Right lobe of liver (tissue), 6 donors: ENCODE results near the gene FRMD4A. TPM values are rescaled to one million over a fixed set of nuclear protein-coding genes. Genes with fewer than 3 reads are reported as not detected.

ENCODE experiments used
- ATAC-seq, 4 donors: fragments of 200-7000 bp; cut with Tn5 transposase; one replicate each; pipeline ENCODE4 v1.9.1; 2020; ENCODE audit warnings: mild to moderate bottlenecking in 4 of 4, moderate library complexity in 4 of 4
- DNase-seq, 3 donors: peaks; one replicate each; pipeline ENCODE4 v3.0.0-alpha.2; 2020
- H3K27ac ChIP-seq, 3 donors: fragments of 200-600 bp; one replicate each; pipeline ENCODE4 v1.8.0; 2022
- H3K27me3 ChIP-seq, 2 donors: fragments of 200-600 bp; one replicate each; pipeline ENCODE4 v1.8.0; 2022
- H3K36me3 ChIP-seq, 4 donors: fragments of 200-600 bp; sonication (generic) in 1 of 4; one replicate each; pipeline versions ENCODE4 v1.5.1 to v1.8.0; 2017 to 2022; ENCODE audit warnings: control low read depth in 1 of 4
- H3K4me1 ChIP-seq, 4 donors: fragments of 200-600 bp; sonication (generic) in 1 of 4; one replicate each; pipeline versions ENCODE4 v1.5.1 to v1.8.0; 2017 to 2022; ENCODE audit warnings: control low read depth in 1 of 4
- H3K4me3 ChIP-seq, 3 donors: fragments of 200-600 bp; one replicate each; pipeline ENCODE4 v1.8.0; 2022
- H3K9me3 ChIP-seq, 4 donors: fragments of 200-600 bp; sonication (generic) in 1 of 4; one replicate each; pipeline versions ENCODE4 v1.5.1 to v1.8.0; 2017 to 2022; ENCODE audit warnings: control low read depth in 1 of 4
- POLR2A ChIP-seq: fragments of 450-650 bp; IDR thresholded peaks from one replicate; pipeline ENCODE4 v1.6.1; 2017; ENCODE audit warnings: antibody characterized with exemption, mild to moderate bottlenecking
- WGBS: methylation state at CpG from one replicate; pipeline ENCODE4 v1.1.6; 2018; ENCODE audit warnings: low coverage, low lambda C conversion rate; ENCODE audit not compliant: insufficient coverage; ENCODE audit errors: missing lambda C conversion rate; 5-methylcytosine and 5-hydroxymethylcytosine counted together
- intact Hi-C, 2 donors: fragments of 100-400 bp; cut with DNase I; formaldehyde crosslinking; loops; one replicate each; pipeline versions ENCODE4 v1.11.2 to v1.14.1; 2022
- total RNA-seq, 6 experiments: library from RNA; depleted of rRNA in 2 of 6; stranded (reverse); fragments of >200 nt in 2 of 6; fragmentation: NEBNext Ultra II Directional in 3 of 6; extraction: Animal tissue kit (Norgen Biotek cat#: 25700) in 3 of 6; gene quantifications; one replicate each; pipeline versions ENCODE4 v1.1.0 to v1.2.4, GENCODE V29; 2016 to 2023
- TF ChIP-seq, protein P1 (sequence below), 4 donors: fragments of 200-600 bp in 3 of 4; fragments of 450-650 bp in 1 of 4; IDR thresholded peaks; one replicate each; pipeline versions ENCODE4 v1.5.1 to v1.8.0; 2016 to 2022; ENCODE audit warnings: antibody characterized with exemption in 4 of 4, mild to moderate bottlenecking in 2 of 4
- donor health status: DM: no; HTN: yes; CAD: no.
- donor health status: DM: no; HTN: no; CAD: no.
- donor health status: DM: no; HTN: no; CAD: no.
- donor health status: DM: no; HTN: yes; CAD: no.
- donor health status: DM: no; HTN: yes; CAD: no.

FRMD4A gene
- total RNA-seq, 6 experiments from 2014 or later: 8.4 to 22.8 (median 13.3) TPM

DNA sequence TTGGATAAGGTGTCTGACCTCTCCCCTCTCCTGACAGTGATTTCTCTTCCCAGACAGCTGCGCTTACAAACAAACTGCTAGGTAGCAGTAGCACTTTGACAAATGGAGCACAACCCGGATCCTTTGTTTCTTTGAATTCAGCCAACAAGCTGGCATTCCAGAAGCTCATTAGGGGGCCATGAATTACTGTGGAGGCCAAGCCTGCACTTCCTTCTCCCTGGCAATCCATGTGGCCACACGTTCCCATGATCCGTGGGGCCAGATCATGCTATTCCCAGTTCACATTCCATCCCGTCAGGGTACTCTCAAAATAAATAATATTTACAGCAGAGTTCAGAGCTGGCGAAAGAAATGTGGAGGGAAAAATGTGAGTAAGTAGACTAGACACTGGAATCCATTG, 571.6 kb downstream of the FRMD4A start:
- no peak for DNase-seq
- Histone ChIP-seq H3K36me3 (no peaks in the 10 kb centered on the region), H3K9me3 (no peaks in the 10 kb centered on the region), H3K27ac (no peak overlapping the region), H3K4me1 (peaks cover 0 to 11% (median 0%) of the 10 kb centered on the region in 4 donors), H3K4me3 (no peak overlapping the region), H3K27me3 (no peaks in the 10 kb centered on the region)
- intact Hi-C loops: no loop called here
- ATAC-seq: no peak
- no peak for TF ChIP-seq POLR2A
- TF ChIP-seq, protein P1, sequence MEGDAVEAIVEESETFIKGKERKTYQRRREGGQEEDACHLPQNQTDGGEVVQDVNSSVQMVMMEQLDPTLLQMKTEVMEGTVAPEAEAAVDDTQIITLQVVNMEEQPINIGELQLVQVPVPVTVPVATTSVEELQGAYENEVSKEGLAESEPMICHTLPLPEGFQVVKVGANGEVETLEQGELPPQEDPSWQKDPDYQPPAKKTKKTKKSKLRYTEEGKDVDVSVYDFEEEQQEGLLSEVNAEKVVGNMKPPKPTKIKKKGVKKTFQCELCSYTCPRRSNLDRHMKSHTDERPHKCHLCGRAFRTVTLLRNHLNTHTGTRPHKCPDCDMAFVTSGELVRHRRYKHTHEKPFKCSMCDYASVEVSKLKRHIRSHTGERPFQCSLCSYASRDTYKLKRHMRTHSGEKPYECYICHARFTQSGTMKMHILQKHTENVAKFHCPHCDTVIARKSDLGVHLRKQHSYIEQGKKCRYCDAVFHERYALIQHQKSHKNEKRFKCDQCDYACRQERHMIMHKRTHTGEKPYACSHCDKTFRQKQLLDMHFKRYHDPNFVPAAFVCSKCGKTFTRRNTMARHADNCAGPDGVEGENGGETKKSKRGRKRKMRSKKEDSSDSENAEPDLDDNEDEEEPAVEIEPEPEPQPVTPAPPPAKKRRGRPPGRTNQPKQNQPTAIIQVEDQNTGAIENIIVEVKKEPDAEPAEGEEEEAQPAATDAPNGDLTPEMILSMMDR (IDR thresholded peaks at IDR 0.05): no peak
- 83% methylated on average over 6 of the region's 6 CpGs for WGBS

DNA sequence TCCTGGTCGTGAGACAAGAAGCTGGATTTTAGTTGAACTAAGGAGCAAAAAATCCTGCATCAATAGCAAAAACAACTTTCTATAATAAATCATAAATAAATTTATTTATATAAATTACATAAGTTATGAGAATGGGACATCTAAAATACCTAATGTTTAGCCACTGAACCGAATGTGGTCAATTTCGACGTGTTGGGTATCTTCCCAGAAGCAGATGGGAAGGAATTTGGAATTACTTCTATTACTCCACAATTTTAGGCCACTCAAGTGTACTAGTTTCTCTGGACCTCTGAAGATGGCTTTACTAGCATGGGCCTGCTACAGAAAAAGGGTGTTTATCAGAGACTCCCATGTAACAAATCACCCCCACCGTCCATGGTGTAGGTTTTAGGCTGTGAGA, 572.0 kb downstream of the FRMD4A start:
- intact Hi-C loops: no loop called here
- H3K27ac ChIP-seq: no peak overlapping the region
- 67% methylated on average over 4 of the region's 5 CpGs for WGBS
- no peaks in the 10 kb centered on the region for H3K36me3 ChIP-seq
- H3K4me1 ChIP-seq: peaks cover 0 to 11% (median 0%) of the 10 kb centered on the region in 4 donors
- no peaks in the 10 kb centered on the region for H3K27me3 ChIP-seq
- H3K4me3 ChIP-seq: no peak overlapping the region
- no peaks in the 10 kb centered on the region for H3K9me3 ChIP-seq
- TF ChIP-seq, protein P1 (IDR thresholded peaks at IDR 0.05): no peak
- no peak for TF ChIP-seq POLR2A
- no peak for DNase-seq
- no peak for ATAC-seq

DNA sequence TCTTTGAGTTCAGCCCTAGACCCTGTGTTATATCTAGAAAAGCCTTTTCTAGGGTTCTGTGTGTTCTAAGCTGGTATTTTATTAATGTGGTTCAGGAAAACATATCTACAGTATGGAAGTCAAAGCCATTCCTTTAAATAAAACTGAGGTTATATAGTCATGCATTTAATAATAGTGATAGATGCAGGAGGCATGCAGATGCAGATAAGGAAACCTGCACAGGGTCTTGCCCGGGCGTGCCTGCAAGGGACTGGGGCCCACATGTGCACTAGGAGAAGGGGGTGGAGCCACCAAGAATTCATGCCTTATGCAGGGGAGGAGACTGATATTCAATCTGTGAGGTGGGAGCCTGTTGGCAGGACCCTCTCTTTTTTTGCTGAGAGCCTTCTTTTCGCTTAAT, 572.4 kb downstream of the FRMD4A start:
- ATAC-seq: no peak

DNA sequence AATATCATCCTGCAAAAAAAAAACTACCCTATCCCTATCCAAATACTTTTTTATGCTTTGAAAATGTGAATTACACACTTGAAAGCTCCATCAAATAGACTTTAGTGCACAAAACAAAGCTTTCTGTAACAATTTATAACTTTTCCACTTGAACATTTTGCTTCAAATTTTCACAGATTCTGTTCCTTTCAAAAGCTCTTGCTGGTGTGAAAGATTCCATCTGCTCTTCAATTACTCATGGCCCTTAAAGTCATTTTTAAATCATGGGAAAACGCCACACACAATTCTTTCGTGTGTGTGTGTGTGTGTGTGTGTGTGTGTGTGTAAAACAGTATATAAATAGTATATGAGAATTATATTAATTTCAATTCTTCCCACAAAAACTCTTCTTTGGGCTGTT, 576.4 kb downstream of the FRMD4A start:
- no peaks in the 10 kb centered on the region for H3K36me3 ChIP-seq
- peaks cover 0 to 14% (median 0%) of the 10 kb centered on the region in 4 donors for H3K4me1 ChIP-seq
- no peak for ATAC-seq
- no peak for DNase-seq
- H3K27ac ChIP-seq: no peak overlapping the region
- no peak overlapping the region for H3K4me3 ChIP-seq
- intact Hi-C loops: no loop called here
- H3K9me3 ChIP-seq: no peaks in the 10 kb centered on the region
- 88% methylated on average over 2 of the region's 2 CpGs for WGBS
- no peak for TF ChIP-seq POLR2A
- TF ChIP-seq, protein P1 (IDR thresholded peaks at IDR 0.05): no peak
- H3K27me3 ChIP-seq: no peaks in the 10 kb centered on the region

More for the DNA sequence above, 572.4 kb downstream of the FRMD4A start:
- TF ChIP-seq, protein P1 (IDR thresholded peaks at IDR 0.05): no peak
- no peak for TF ChIP-seq POLR2A
- no peak for DNase-seq
- no peaks in the 10 kb centered on the region for H3K27me3 ChIP-seq
- no peaks in the 10 kb centered on the region for H3K36me3 ChIP-seq
- 93% methylated on average over 2 of the region's 3 CpGs for WGBS
- intact Hi-C loops: no loop called here
- no peak overlapping the region for H3K4me3 ChIP-seq
- H3K27ac ChIP-seq: no peak overlapping the region
- H3K4me1 ChIP-seq: peaks cover 0 to 11% (median 0%) of the 10 kb centered on the region in 4 donors
- no peaks in the 10 kb centered on the region for H3K9me3 ChIP-seq
